ENCODE data around the gene LRFN5. TPM values are rescaled to one million over a fixed set of nuclear protein-coding genes. Genes with fewer than 3 reads are reported as not detected.

Gene LRFN5
- total and polyA plus RNA-seq, 2 of the 8 experiments (the other 6 are each of a cell fraction or from before 2014, with no cell fraction given) = 0.85 to 4.7 TPM

DNA sequence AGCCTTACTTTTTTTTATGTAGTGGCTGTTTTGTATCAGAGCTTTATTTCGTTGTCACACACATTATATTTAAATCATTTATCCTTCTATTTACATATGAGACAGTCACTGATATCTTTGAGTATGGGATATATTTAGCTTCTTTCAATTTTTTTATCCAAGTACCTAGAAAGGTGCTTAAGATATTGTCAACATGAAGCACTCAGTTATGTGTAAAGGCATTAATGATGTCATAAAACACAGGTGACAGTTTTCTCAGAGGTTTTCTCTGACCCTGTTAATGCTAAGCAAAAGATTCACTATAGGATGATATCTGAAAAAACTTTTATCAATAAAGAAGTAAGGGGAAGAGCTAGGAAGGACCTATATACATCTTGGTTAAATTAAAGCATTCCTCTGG is 23.2 kb downstream of the LRFN5 start (continued):
- TF ChIP-seq GTF2F1 (IDR thresholded peaks at IDR 0.05; ENCODE audit: borderline replicate concordance, low read depth, low read length) (no peak), CBX5 (IDR thresholded peaks at IDR 0.05; ENCODE audit: low read depth, low read length) (no peak), NANOG (IDR thresholded peaks at IDR 0.05; ENCODE audit: insufficient read depth, low read depth, low read length, poor library complexity, severe bottlenecking) (no peak), GABPA (IDR thresholded peaks at IDR 0.05; ENCODE audit: borderline replicate concordance, insufficient read depth, low read length) (no peak)

Data from H1 (cell line).